ENCODE results near the gene PCSK2. TPM values are rescaled to one million over a fixed set of nuclear protein-coding genes. Genes with fewer than 3 reads are reported as not detected.

PCSK2 gene
- total and polyA plus RNA-seq, 8 donors: 5.4 to 51.0 (median 9.3) TPM

DNA sequence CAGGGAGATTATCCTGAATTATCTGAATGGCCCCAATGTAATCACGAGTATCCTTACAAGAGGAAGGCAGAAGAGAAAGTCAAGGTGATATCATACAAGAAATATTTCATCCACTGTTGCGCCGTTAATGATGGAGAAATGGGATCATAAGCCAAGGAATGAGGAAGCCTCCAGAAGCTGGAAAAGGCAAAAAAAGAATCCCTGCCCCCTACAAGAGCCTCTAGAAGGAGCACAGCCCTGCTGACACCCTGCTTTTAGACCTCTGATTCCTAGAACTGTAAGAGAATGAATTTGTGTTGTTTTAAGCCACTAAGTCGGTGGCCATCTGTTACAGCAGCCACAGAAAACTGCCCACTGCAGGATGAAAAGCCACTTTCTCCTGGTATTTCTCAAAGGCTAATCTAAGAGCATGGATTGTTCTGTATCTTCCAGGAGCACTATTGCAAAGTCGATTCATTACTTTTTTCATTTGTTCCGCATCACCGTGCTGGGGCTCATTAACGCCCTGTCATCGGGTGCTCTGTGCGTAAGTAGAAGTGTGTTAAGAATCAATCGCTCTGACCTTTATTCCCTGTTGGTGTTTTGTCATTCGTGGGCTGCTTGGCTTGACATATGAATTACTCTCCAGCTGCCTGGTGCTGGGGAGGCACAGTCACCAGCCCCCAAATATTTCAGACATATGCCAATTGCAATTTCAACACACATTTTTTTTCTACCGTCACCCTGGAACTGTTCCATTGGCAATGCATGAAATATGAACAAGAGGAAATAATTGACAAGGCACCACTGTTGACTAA lies 117.0 kb downstream of the PCSK2 start:
- no peak overlapping the region for H3K4me3 ChIP-seq
- no peaks in the 10 kb centered on the region for H3K36me3 ChIP-seq
- TF ChIP-seq, protein P1, sequence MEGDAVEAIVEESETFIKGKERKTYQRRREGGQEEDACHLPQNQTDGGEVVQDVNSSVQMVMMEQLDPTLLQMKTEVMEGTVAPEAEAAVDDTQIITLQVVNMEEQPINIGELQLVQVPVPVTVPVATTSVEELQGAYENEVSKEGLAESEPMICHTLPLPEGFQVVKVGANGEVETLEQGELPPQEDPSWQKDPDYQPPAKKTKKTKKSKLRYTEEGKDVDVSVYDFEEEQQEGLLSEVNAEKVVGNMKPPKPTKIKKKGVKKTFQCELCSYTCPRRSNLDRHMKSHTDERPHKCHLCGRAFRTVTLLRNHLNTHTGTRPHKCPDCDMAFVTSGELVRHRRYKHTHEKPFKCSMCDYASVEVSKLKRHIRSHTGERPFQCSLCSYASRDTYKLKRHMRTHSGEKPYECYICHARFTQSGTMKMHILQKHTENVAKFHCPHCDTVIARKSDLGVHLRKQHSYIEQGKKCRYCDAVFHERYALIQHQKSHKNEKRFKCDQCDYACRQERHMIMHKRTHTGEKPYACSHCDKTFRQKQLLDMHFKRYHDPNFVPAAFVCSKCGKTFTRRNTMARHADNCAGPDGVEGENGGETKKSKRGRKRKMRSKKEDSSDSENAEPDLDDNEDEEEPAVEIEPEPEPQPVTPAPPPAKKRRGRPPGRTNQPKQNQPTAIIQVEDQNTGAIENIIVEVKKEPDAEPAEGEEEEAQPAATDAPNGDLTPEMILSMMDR (IDR thresholded peaks at IDR 0.05): no peak
- DNase-seq (no peak), ATAC-seq (peak in 2 of 4 donors; percentile 48 to 57), FAIRE-seq (no peak)
- no peak overlapping the region for H3K27ac ChIP-seq
- H3K27me3 ChIP-seq: no peaks in the 10 kb centered on the region
- intact Hi-C loops (cut with DNase I): no loop called here
- 28% methylated on average over 13 of the region's 13 CpGs for WGBS, 2 donors
- H3K9me3 ChIP-seq: no peaks in the 10 kb centered on the region
- no peaks in the 10 kb centered on the region for H3K4me1 ChIP-seq

DNA sequence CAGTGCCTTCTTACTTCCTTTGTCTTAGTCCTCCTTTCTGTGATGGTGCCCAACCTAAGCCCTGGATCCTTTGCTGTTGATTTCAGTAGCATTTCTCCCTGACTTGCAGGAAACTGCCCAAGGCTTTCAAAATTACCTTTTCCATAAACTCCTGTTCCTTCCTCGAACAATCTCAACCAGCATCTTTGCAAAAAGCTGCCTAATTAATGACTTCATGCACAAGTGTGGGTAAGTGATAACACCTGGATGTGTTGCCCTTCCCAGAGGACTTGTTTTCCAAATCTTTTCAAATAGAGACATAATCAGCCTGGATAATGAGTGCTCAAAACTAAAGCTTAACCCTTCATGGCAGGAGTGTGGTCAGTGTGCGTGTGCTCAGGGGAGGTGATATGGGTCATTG lies 118.0 kb downstream of the PCSK2 start:
- H3K4me3 ChIP-seq: no peak overlapping the region
- intact Hi-C loops (cut with DNase I): no loop called here
- FAIRE-seq (no peak), ATAC-seq (no peak), DNase-seq (no peak)
- no peaks in the 10 kb centered on the region for H3K9me3 ChIP-seq
- H3K4me1 ChIP-seq: no peaks in the 10 kb centered on the region
- H3K27ac ChIP-seq: no peak overlapping the region
- H3K36me3 ChIP-seq: no peaks in the 10 kb centered on the region
- TF ChIP-seq, protein P1 (IDR thresholded peaks at IDR 0.05): no peak
- H3K27me3 ChIP-seq: no peaks in the 10 kb centered on the region
- WGBS, 2 donors: 61% methylated on average over 2 of the region's 2 CpGs

DNA sequence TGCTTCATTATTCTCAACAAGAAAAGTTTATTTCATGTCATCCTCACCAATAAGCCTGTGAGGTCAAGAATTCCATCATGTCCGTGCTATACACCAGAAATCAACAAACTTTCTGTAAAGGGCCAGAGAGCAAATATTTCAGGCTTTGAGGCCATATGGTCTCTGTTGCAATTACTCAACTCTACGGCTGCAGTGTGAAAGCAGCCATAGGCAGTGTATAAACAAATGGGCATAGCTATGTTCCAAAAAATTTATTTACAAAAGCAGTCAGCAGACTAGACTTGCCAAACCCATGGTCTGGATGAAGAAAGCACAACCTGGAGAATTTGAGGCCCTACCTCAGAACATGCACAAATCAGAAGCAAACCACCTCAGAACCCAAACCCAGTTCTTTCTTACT lies 118.5 kb downstream of the PCSK2 start:
- no peak for FAIRE-seq
- H3K27ac ChIP-seq: no peak overlapping the region
- no peaks in the 10 kb centered on the region for H3K9me3 ChIP-seq
- H3K36me3 ChIP-seq: no peaks in the 10 kb centered on the region
- WGBS, 2 donors: 39 to 42% methylated on average over 2 of the region's 2 CpGs
- no peak for ATAC-seq
- H3K4me1 ChIP-seq: no peaks in the 10 kb centered on the region
- DNase-seq: no peak
- no peak overlapping the region for H3K4me3 ChIP-seq
- intact Hi-C loops (cut with DNase I): no loop called here
- no peaks in the 10 kb centered on the region for H3K27me3 ChIP-seq
- TF ChIP-seq, protein P1 (IDR thresholded peaks at IDR 0.05): no peak

DNA sequence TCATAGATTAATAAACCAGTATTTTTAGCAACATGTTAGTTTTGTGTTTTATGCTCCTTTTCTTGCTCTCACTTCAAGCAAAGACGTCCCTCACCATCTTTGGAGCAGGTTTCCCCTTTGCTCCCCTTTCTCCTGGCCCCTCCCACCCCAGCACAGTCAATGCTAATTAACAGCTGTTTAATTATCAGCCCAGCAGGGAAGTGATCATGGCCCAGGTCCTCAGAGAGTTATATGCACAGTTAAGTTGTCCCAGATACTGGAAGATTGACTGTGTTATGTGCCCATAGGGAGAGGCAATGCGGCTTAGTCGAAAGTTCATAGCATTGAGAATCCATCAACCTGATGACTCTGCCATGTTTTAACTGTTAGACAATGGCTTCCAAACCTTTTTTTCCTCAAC lies 123.5 kb downstream of the PCSK2 start:
- Histone ChIP-seq H3K27ac (no peak overlapping the region), H3K36me3 (no peaks in the 10 kb centered on the region), H3K27me3 (no peaks in the 10 kb centered on the region), H3K4me3 (no peak overlapping the region), H3K9me3 (no peaks in the 10 kb centered on the region), H3K4me1 (no peaks in the 10 kb centered on the region)
- WGBS, 2 donors: 66 to 69% methylated on average over 3 of the region's 3 CpGs
- DNase-seq (no peak), ATAC-seq (no peak), FAIRE-seq (no peak)
- intact Hi-C loops (cut with DNase I): no loop called here
- TF ChIP-seq, protein P1 (IDR thresholded peaks at IDR 0.05): no peak

DNA sequence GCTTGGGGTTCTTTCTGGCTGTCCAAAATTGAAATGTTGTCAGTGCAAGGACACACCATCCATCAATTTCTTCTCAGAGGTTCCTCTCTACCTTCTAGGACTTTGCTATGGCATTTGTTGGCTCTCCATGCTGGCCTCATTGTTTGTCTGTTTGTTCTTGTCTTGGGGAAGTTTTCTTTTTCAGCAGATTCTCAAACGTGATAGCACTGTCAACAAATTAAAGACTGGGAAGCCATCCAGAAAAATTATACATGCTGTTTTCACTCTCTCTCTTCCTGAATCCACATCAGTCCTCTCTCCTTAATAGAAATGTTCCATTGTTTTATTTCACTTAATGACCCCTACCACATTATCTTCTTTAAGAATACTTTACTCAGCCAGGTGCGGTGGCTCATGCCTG lies 130.4 kb downstream of the PCSK2 start:
- no peaks in the 10 kb centered on the region for H3K36me3 ChIP-seq
- no peaks in the 10 kb centered on the region for H3K27me3 ChIP-seq
- intact Hi-C loops (cut with DNase I): no loop called here
- no peak for FAIRE-seq
- peak in 1 of 4 donors; percentile 38 for ATAC-seq
- no peak for DNase-seq
- no peaks in the 10 kb centered on the region for H3K9me3 ChIP-seq
- TF ChIP-seq, protein P1 (IDR thresholded peaks at IDR 0.05): no peak
- H3K4me3 ChIP-seq: no peak overlapping the region
- H3K27ac ChIP-seq: no peak overlapping the region
- WGBS, 2 donors: 35 to 36% methylated on average over 2 of the region's 2 CpGs
- H3K4me1 ChIP-seq: no peaks in the 10 kb centered on the region
